GM12878 (cell line): ENCODE measurements around the gene ALDH1L1. TPM values are rescaled to one million over a fixed set of nuclear protein-coding genes. Genes with fewer than 3 reads are reported as not detected.

Experiments
- ATAC-seq: fragments of 200-7000 bp; cut with Tn5 transposase; 3 replicates; pipeline ENCODE4 v1.9.1; 2020; ENCODE audit warnings: mild to moderate bottlenecking, moderate library complexity
- BruUV-seq: library from RNA; stranded (reverse); fragments of 400-500 nt; replicated peaks from 2 replicates; lab custom pipeline; 2021; lab: Mats Ljungman, UMichigan
- CTCF ChIA-PET: fragments of 300-600 bp; sonication (Branson Sonifier 250); formaldehyde crosslinking; extraction: SDS; loops from one replicate; lab custom pipeline; 2021; ENCODE audit warnings: inconsistent platforms; lab: Yijun Ruan, JAX
- POLR2A ChIA-PET: fragments of 350-600 bp; formaldehyde crosslinking; extraction: SDS; loops from one replicate; lab custom pipeline; 2021; ENCODE audit warnings: inconsistent platforms; lab: Charles Lee
- RAD21 ChIA-PET: fragments of 300-600 bp; sonication (Branson Sonifier 250); formaldehyde crosslinking; loops from one replicate; lab custom pipeline; 2023; ENCODE audit warnings: antibody characterized with exemption; ENCODE audit not compliant: unreplicated experiment; lab: Charles Lee
- SMC1A ChIA-PET: fragments of 300-600 bp; sonication (Branson Sonifier 250); formaldehyde crosslinking; loops from one replicate; lab custom pipeline; 2023; ENCODE audit not compliant: unreplicated experiment, uncharacterized antibody; lab: Charles Lee
- DNase-seq: peaks from one replicate; pipeline ENCODE4 v3.0.0-alpha.2; 2011; ENCODE audit warnings: low read depth, low spot score
- FAIRE-seq: peaks from 3 replicates; lab custom pipeline; 2011; peaks lifted over from hg19 to GRCh38; lab: Jason Lieb, UNC
- H2AFZ ChIP-seq: 2 replicates; pipeline ENCODE4 v1.6.0; 2011; ENCODE audit warnings: low read depth, low read length, control low read depth; ENCODE audit not compliant: control insufficient read depth
- H3K27ac ChIP-seq: 2 replicates; pipeline ENCODE4 v1.5.1; 2011; ENCODE audit warnings: control low read depth; ENCODE audit not compliant: control insufficient read depth, insufficient read depth
- H3K27me3 ChIP-seq, 2 experiments: replicated peaks in 1 of 2; 2 replicates each; pipeline versions ENCODE4 v1.6.0 to v1.6.1; 2011; ENCODE audit warnings: low read length in 1 of 2; ENCODE audit not compliant: control insufficient read depth in 2 of 2, insufficient read depth in 2 of 2
- H3K36me3 ChIP-seq, 2 experiments: 2 replicates each; pipeline ENCODE4 v1.5.1; 2011; ENCODE audit warnings: low read length in 1 of 2; ENCODE audit not compliant: control insufficient read depth in 2 of 2, insufficient read depth in 2 of 2
- H3K4me1 ChIP-seq: 2 replicates; pipeline ENCODE4 v1.6.1; 2011; ENCODE audit warnings: mild to moderate bottlenecking, low read length, moderate library complexity, mixed read lengths; ENCODE audit not compliant: control insufficient read depth, insufficient read depth
- H3K4me2 ChIP-seq: 2 replicates; pipeline ENCODE4 v1.6.0; 2011; ENCODE audit warnings: control low read depth; ENCODE audit not compliant: control insufficient read depth, insufficient read depth
- H3K4me3 ChIP-seq: fragments of 200-600 bp; sonication (generic); 2 replicates; pipeline ENCODE4 v1.5.1; 2016
- H3K79me2 ChIP-seq: 2 replicates; pipeline ENCODE4 v1.6.0; 2011; ENCODE audit warnings: low read length; ENCODE audit not compliant: control insufficient read depth, insufficient read depth
- H3K9ac ChIP-seq: 2 replicates; pipeline ENCODE4 v1.8.0; 2011; ENCODE audit warnings: low read length, control low read depth, mixed read lengths; ENCODE audit not compliant: control insufficient read depth, insufficient read depth
- H3K9me3 ChIP-seq: replicated peaks from 3 replicates; pipeline ENCODE4 v1.5.1; 2011; ENCODE audit warnings: mild to moderate bottlenecking, low read length; ENCODE audit not compliant: control insufficient read depth, insufficient read depth
- H4K20me1 ChIP-seq: 2 replicates; pipeline ENCODE4 v1.6.0; 2011; ENCODE audit not compliant: control insufficient read depth, insufficient read depth
- BHLHE40 ChIP-seq, 2 experiments: fragments of 450-650 bp in 1 of 2; IDR thresholded peaks; 2 replicates each; pipeline ENCODE4 v1.6.1; 2011 to 2017; ENCODE audit warnings: low read depth in 2 of 2, borderline replicate concordance in 1 of 2, improper control_type of control experiment in 1 of 2, low read length in 1 of 2, mild to moderate bottlenecking in 1 of 2
- EZH2 ChIP-seq: IDR thresholded peaks from 2 replicates; pipeline ENCODE4 v1.6.1; 2012; ENCODE audit warnings: low read depth, mild to moderate bottlenecking, control low read depth, inconsistent platforms, low read length, borderline replicate concordance; ENCODE audit not compliant: control insufficient read depth
- FOS ChIP-seq: IDR thresholded peaks from 3 replicates; pipeline ENCODE4 v1.6.1; 2011; ENCODE audit warnings: borderline replicate concordance; ENCODE audit not compliant: insufficient read length; ENCODE audit errors: extremely low read depth
- PAX8 ChIP-seq: fragments of 450-650 bp; IDR thresholded peaks from 2 replicates; pipeline ENCODE4 v1.6.1; 2017; ENCODE audit warnings: mild to moderate bottlenecking, moderate library complexity
- PML ChIP-seq: IDR thresholded peaks from 2 replicates; pipeline ENCODE4 v1.6.1; 2012; ENCODE audit warnings: low read length, inconsistent platforms
- SMARCA5 ChIP-seq: fragments of 450-650 bp; IDR thresholded peaks from 2 replicates; pipeline ENCODE4 v1.6.1; 2017; ENCODE audit warnings: mild to moderate bottlenecking
- SRF ChIP-seq, 2 experiments: IDR thresholded peaks; 2 replicates each; pipeline ENCODE4 v1.6.1; 2011; ENCODE audit warnings: low read depth in 2 of 2, low read length in 2 of 2, mild to moderate bottlenecking in 1 of 2, moderate library complexity in 1 of 2
- WRNIP1 ChIP-seq: IDR thresholded peaks from 2 replicates; pipeline ENCODE4 v1.6.1; 2011; ENCODE audit warnings: low read depth, low read length, improper control_type of control experiment, borderline replicate concordance
- ZBTB4 ChIP-seq: fragments of 450-650 bp; formaldehyde crosslinking; IDR thresholded peaks from 2 replicates; pipeline ENCODE4 v1.4.0; 2022; ENCODE audit warnings: mild to moderate bottlenecking, moderate library complexity
- ZNF217 ChIP-seq: fragments of 450-650 bp; IDR thresholded peaks from 2 replicates; pipeline ENCODE4 v1.6.1; 2017; ENCODE audit warnings: antibody characterized with exemption, mild to moderate bottlenecking
- WGBS: methylation state at CpG from one replicate; pipeline ENCODE4 v1.1.6; 2016; ENCODE audit warnings: low lambda C conversion rate; ENCODE audit not compliant: insufficient replicate concordance, insufficient coverage; ENCODE audit errors: missing lambda C conversion rate; 5-methylcytosine and 5-hydroxymethylcytosine counted together
- in situ Hi-C: fragments of 300-500 bp; cut with MboI; formaldehyde crosslinking; loops from 9 replicates; pipeline ENCODE4 v1.14.3; 2018; ENCODE audit warnings: mixed read lengths
- intact Hi-C: fragments of 100-400 bp; cut with micrococcal nuclease; formaldehyde crosslinking; loops from one replicate; pipeline ENCODE4 v1.14.2; 2022; ENCODE audit not compliant: unreplicated experiment
- polyA plus RNA-seq, 11 experiments: library from polyadenylated mRNA; depleted of rRNA in 4 of 11; unstranded in 6 of 11; stranded (reverse) in 5 of 11; fragments of >200 nt; fragmentation: Nextera tagmentation in 4 of 11; fragmentation: Illumina TruSeq in 1 of 11; extraction: Ambion mirVana in 4 of 11; extraction: Trizol in 1 of 11; gene quantifications; 1 replicate in 1 of 11; 2 replicates in 10 of 11; pipeline versions ENCODE4 v1.2.1 to v1.2.3, GENCODE V29; 2011 to 2016; ENCODE audit warnings: inconsistent platforms in 2 of 11, missing spikeins in 2 of 11, low read depth in 1 of 11
- total RNA-seq, 4 experiments: library from RNA; depleted of rRNA in 3 of 4; stranded (reverse); fragments of >200 nt in 3 of 4; fragmentation: Illumina TruSeq in 1 of 4; extraction: Trizol in 1 of 4; gene quantifications; 2 replicates each; pipeline versions ENCODE4 v1.2.1 to v1.2.3, GENCODE V29; 2013 to 2021

ALDH1L1 gene
- total and polyA plus RNA-seq, 10 of the 15 experiments (the other 5 are each of a cell fraction or from before 2014, with no cell fraction given): 0.04 to 18.2 (median 0.45) TPM

DNA sequence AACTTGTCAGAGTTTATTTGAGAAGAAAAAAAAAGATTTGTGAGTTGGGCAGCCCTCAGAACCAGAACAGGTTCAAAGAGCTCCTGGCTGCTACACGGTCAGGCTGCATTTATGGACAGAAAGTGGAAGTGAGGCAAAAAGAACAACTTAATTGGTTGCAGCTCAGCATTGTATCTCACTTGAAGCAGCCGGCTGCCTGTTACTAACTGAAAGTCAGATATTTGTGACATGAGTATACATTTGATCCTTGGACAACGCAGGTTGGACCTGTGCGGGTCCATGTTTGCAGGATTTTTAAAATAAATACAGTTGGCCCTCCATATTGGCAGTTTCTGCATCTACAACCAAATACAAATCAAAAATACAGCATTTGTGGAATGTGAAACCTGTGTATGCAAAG lies 7.5 kb upstream of the ALDH1L1 start:
- Histone ChIP-seq H3K79me2 (no peaks in the 10 kb centered on the region), H3K27ac (no peak overlapping the region), H4K20me1 (no peaks in the 10 kb centered on the region), H3K4me1 (no peaks in the 10 kb centered on the region), H3K9me3 (no peaks in the 10 kb centered on the region), H3K4me2 (no peak overlapping the region), H2AFZ (no peak overlapping the region), H3K4me3 (no peak overlapping the region), H3K36me3 (no peaks in the 10 kb centered on the region), H3K9ac (no peak overlapping the region), H3K27me3 (no peaks in the 10 kb centered on the region; a peak in 1 of 4 replicates)
- 46% methylated on average over 4 of the region's 4 CpGs for WGBS
- FAIRE-seq (no peak), DNase-seq (no peak), ATAC-seq (no peak)
- POLR2A ChIA-PET: no interaction called here
- TF ChIP-seq ZNF217: no peak
- TF ChIP-seq FOS: no peak
- no peak for TF ChIP-seq PML
- no peak for TF ChIP-seq PAX8
- no peak for TF ChIP-seq WRNIP1
- no peak for TF ChIP-seq BHLHE40 (IDR thresholded peaks at IDR 0.05; ENCODE audit: borderline replicate concordance in 1 of 2, low read depth in 2 of 2, low read length in 1 of 2)
- TF ChIP-seq ZBTB4 (CRISPR knock-in tag): no peak
- no peak for TF ChIP-seq SRF (IDR thresholded peaks at IDR 0.05; ENCODE audit: low read depth in 2 of 2, low read length in 2 of 2)
- TF ChIP-seq SMARCA5: no peak
- no peak for TF ChIP-seq EZH2
- in situ Hi-C loops: no loop called here
- SMC1A ChIA-PET: no interaction called here
- no TSS peak for BruUV-seq
- CTCF ChIA-PET: interaction anchor here (1.7 to 3.1 kb wide), 2 partner anchors 11 to 54 kb away, joined by 6 to 14 read pairs; no protein-coding TSS in a partner anchor
- intact Hi-C loops: no loop called here
- RAD21 ChIA-PET: no interaction called here
